NB4 (cell line): ENCODE results near the gene MST1.
"Not testable (repeated sequence)": the region's sequence is repeated elsewhere in the genome, so short reads cannot be mapped to it uniquely, and the experiment has no call there.

ENCODE experiments used
- CTCF ChIP-seq: IDR thresholded peaks from one replicate; pipeline ENCODE4 v1.5.1; 2012; ENCODE audit warnings: low read depth, low read length
- MYC ChIP-seq: IDR thresholded peaks from 2 replicates; pipeline ENCODE4 v1.6.1; 2011; ENCODE audit warnings: low read depth, low read length
- POLR2A ChIP-seq: IDR thresholded peaks from 2 replicates; pipeline ENCODE4 v1.6.1; 2011; ENCODE audit warnings: mild to moderate bottlenecking; ENCODE audit not compliant: insufficient read length; ENCODE audit errors: extremely low read depth
- TF ChIP-seq, protein P1 (sequence below): IDR thresholded peaks from 2 replicates; pipeline ENCODE4 v1.6.1; 2011; ENCODE audit warnings: low read depth, low read length

GRCh38 chr3:49684453-49684852 is 4.8 kb downstream of the MST1 start:
- TF ChIP-seq, protein P1, sequence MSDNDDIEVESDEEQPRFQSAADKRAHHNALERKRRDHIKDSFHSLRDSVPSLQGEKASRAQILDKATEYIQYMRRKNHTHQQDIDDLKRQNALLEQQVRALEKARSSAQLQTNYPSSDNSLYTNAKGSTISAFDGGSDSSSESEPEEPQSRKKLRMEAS = not testable (repeated sequence)
- not testable (repeated sequence) for TF ChIP-seq CTCF, POLR2A, MYC
